ENCODE data around the gene TP63. TPM values are rescaled to one million over a fixed set of nuclear protein-coding genes. Genes with fewer than 3 reads are reported as not detected.

The TP63 gene
- polyA plus RNA-seq, 1 donor from 2014 or later: 0.12 TPM

GRCh38 chr3:189624130-189624529, 7.1 kb upstream of the TP63 start:
- H2AFZ ChIP-seq (ENCODE audit: low read depth, low read length): no peak overlapping the region
- no peaks in the 10 kb centered on the region for H3K36me3 ChIP-seq (ENCODE audit: insufficient read depth, low read length)
- no peaks in the 10 kb centered on the region for H3K27me3 ChIP-seq (ENCODE audit: insufficient read depth, low read depth, low read length)
- no peaks in the 10 kb centered on the region for H4K20me1 ChIP-seq (ENCODE audit: insufficient read depth)
- no peak overlapping the region for H3K4me3 ChIP-seq (ENCODE audit: low read length)
- TF ChIP-seq EP300 (conservative IDR thresholded peaks at IDR 0.05; ENCODE audit: poor library complexity, severe bottlenecking): no peak
- TF ChIP-seq EZH2 (IDR thresholded peaks at IDR 0.05; ENCODE audit: borderline replicate concordance, insufficient read depth, low read length, poor library complexity, severe bottlenecking): no peak
- no peak for TF ChIP-seq POLR2AphosphoS5 (IDR thresholded peaks at IDR 0.05)
- no peak for TF ChIP-seq MXI1 (conservative IDR thresholded peaks at IDR 0.05; ENCODE audit: poor library complexity, severe bottlenecking)
- no peak for TF ChIP-seq RAD21 (conservative IDR thresholded peaks at IDR 0.05)
- TF ChIP-seq TAF1 (IDR thresholded peaks at IDR 0.05; ENCODE audit: low read depth): no peak
- TF ChIP-seq REST (IDR thresholded peaks at IDR 0.05; ENCODE audit: borderline replicate concordance): no peak
- TF ChIP-seq SMC3 (conservative IDR thresholded peaks at IDR 0.05; ENCODE audit: poor library complexity): no peak
- TF ChIP-seq CTCF (IDR thresholded peaks at IDR 0.05; ENCODE audit: poor library complexity, severe bottlenecking): no peak
- H3K9me2 ChIP-seq (ENCODE audit: insufficient read depth, low read length): no peaks in the 10 kb centered on the region
- no peaks in the 10 kb centered on the region for H3F3A ChIP-seq (ENCODE audit: insufficient read depth, low read length, poor library complexity, severe bottlenecking)
- H3K4me2 ChIP-seq (ENCODE audit: low read length): no peak overlapping the region
- H3K79me2 ChIP-seq (replicated peaks; ENCODE audit: insufficient read depth, low read length): no peaks in the 10 kb centered on the region
- no peak overlapping the region for H3K9ac ChIP-seq (ENCODE audit: low read length)
- H3K9me3 ChIP-seq (ENCODE audit: low read length): no peaks in the 10 kb centered on the region
- H3K27ac ChIP-seq (ENCODE audit: low read length): no peak overlapping the region

GRCh38 chr3:189625071-189625470, 6.1 kb upstream of the TP63 start:
- H3K9me3 ChIP-seq (ENCODE audit: low read length): no peaks in the 10 kb centered on the region
- H3K9ac ChIP-seq (ENCODE audit: low read length): no peak overlapping the region
- H3K4me2 ChIP-seq (ENCODE audit: low read length): no peak overlapping the region
- H3K79me2 ChIP-seq (replicated peaks; ENCODE audit: insufficient read depth, low read length): no peaks in the 10 kb centered on the region
- H3K4me3 ChIP-seq (ENCODE audit: low read length): no peak overlapping the region
- H3K9me2 ChIP-seq (ENCODE audit: insufficient read depth, low read length): no peaks in the 10 kb centered on the region
- H3F3A ChIP-seq (ENCODE audit: insufficient read depth, low read length, poor library complexity, severe bottlenecking): no peaks in the 10 kb centered on the region
- H3K27me3 ChIP-seq (ENCODE audit: insufficient read depth, low read depth, low read length): no peaks in the 10 kb centered on the region
- H3K36me3 ChIP-seq (ENCODE audit: insufficient read depth, low read length): no peaks in the 10 kb centered on the region
- no peak overlapping the region for H3K27ac ChIP-seq (ENCODE audit: low read length)
- no peaks in the 10 kb centered on the region for H4K20me1 ChIP-seq (ENCODE audit: insufficient read depth)
- no peak for TF ChIP-seq EZH2 (IDR thresholded peaks at IDR 0.05; ENCODE audit: borderline replicate concordance, insufficient read depth, low read length, poor library complexity, severe bottlenecking)
- no peak for TF ChIP-seq TAF1 (IDR thresholded peaks at IDR 0.05; ENCODE audit: low read depth)
- no peak for TF ChIP-seq REST (IDR thresholded peaks at IDR 0.05; ENCODE audit: borderline replicate concordance)
- no peak for TF ChIP-seq RAD21 (conservative IDR thresholded peaks at IDR 0.05)
- no peak for TF ChIP-seq POLR2AphosphoS5 (IDR thresholded peaks at IDR 0.05)
- no peak for TF ChIP-seq SMC3 (conservative IDR thresholded peaks at IDR 0.05; ENCODE audit: poor library complexity)
- no peak for TF ChIP-seq EP300 (conservative IDR thresholded peaks at IDR 0.05; ENCODE audit: poor library complexity, severe bottlenecking)
- no peak for TF ChIP-seq MXI1 (conservative IDR thresholded peaks at IDR 0.05; ENCODE audit: poor library complexity, severe bottlenecking)
- TF ChIP-seq CTCF (IDR thresholded peaks at IDR 0.05; ENCODE audit: poor library complexity, severe bottlenecking): no peak
- no peak overlapping the region for H2AFZ ChIP-seq (ENCODE audit: low read depth, low read length)
